ENCODE measurements around the gene VWA5B2.

- TF ChIP-seq ELF2 (CRISPR knock-in tag; IDR thresholded peaks at IDR 0.05) (no peak), ATF3 (IDR thresholded peaks at IDR 0.05) (no peak), ATF3 (CRISPR knock-in tag; conservative IDR thresholded peaks at IDR 0.05) (no peak), ZNF253 (CRISPR knock-in tag; conservative IDR thresholded peaks at IDR 0.05) (no peak)
These were observed 10.6 kb upstream of the VWA5B2 start for GRCh38 chr3:184218814-184219213.

Data from K562 (cell line).